A673 (cell line): ENCODE measurements around the gene AEN. TPM values are rescaled to one million over a fixed set of nuclear protein-coding genes. Genes with fewer than 3 reads are reported as not detected.

ENCODE experiments used
- BruUV-seq: library from RNA; stranded (reverse); fragments of 400-500 nt; replicated peaks from 2 replicates; lab custom pipeline; 2021; lab: Mats Ljungman, UMichigan
- CTCF ChIA-PET: fragments of 300-600 bp; sonication (Branson Sonifier 250); formaldehyde crosslinking; loops from one replicate; lab custom pipeline; 2022; ENCODE audit warnings: antibody characterized with exemption; lab: Charles Lee
- POLR2A ChIA-PET: fragments of 300-600 bp; sonication (Branson Sonifier 250); formaldehyde crosslinking; loops from one replicate; lab custom pipeline; 2022; ENCODE audit warnings: antibody characterized with exemption; ENCODE audit not compliant: low non-redundant PET; lab: Charles Lee
- DNase-seq: peaks from one replicate; pipeline ENCODE4 v3.0.0-alpha.2; 2015; ENCODE audit warnings: low spot score
- H3K27ac ChIP-seq: fragments of 200-600 bp; sonication (generic); 2 replicates; pipeline ENCODE4 v1.5.1; 2016; ENCODE audit warnings: mixed run types, low read depth, mild to moderate bottlenecking, mixed read lengths, antibody characterized with exemption, low read length; ENCODE audit not compliant: poor library complexity, severe bottlenecking
- H3K27me3 ChIP-seq: fragments of 200-600 bp; sonication (generic); replicated peaks from 2 replicates; pipeline ENCODE4 v1.6.1; 2017; ENCODE audit warnings: mixed run types, low read depth, mild to moderate bottlenecking, mixed read lengths, antibody characterized with exemption, low read length; ENCODE audit not compliant: insufficient read depth, poor library complexity
- H3K36me3 ChIP-seq: fragments of 200-600 bp; sonication (generic); 2 replicates; pipeline ENCODE4 v1.6.1; 2016; ENCODE audit warnings: mixed run types, mild to moderate bottlenecking, mixed read lengths, antibody characterized with exemption, low read length; ENCODE audit not compliant: insufficient read depth, poor library complexity, severe bottlenecking
- H3K4me1 ChIP-seq: fragments of 200-600 bp; sonication (generic); 2 replicates; pipeline ENCODE4 v1.6.1; 2017; ENCODE audit warnings: mixed run types, mild to moderate bottlenecking, mixed read lengths, antibody characterized with exemption, low read length; ENCODE audit not compliant: insufficient read depth, poor library complexity, severe bottlenecking
- H3K4me3 ChIP-seq: fragments of 200-600 bp; sonication (generic); 2 replicates; pipeline ENCODE4 v1.5.1; 2016; ENCODE audit warnings: low read depth, mixed run types, mild to moderate bottlenecking, mixed read lengths, low read length; ENCODE audit not compliant: poor library complexity, severe bottlenecking
- H3K9me3 ChIP-seq: fragments of 200-600 bp; sonication (generic); 2 replicates; pipeline ENCODE4 v1.6.1; 2016; ENCODE audit warnings: mixed run types, low read depth, mild to moderate bottlenecking, mixed read lengths, antibody characterized with exemption, low read length; ENCODE audit not compliant: poor library complexity, severe bottlenecking
- CTCF ChIP-seq: fragments of 300-800, 200-600 bp; sonication (generic); conservative IDR thresholded peaks from 2 replicates; pipeline ENCODE4 v1.5.1; 2017; ENCODE audit warnings: low read depth, mild to moderate bottlenecking, antibody characterized with exemption, low read length, moderate library complexity, mixed read lengths
- EZH2 ChIP-seq: fragments of 200-600 bp; sonication (generic); IDR thresholded peaks from 2 replicates; pipeline ENCODE4 v1.6.1; 2017; ENCODE audit warnings: borderline replicate concordance, low read depth, mild to moderate bottlenecking, mixed read lengths, antibody characterized with exemption, low read length; ENCODE audit not compliant: poor library complexity, severe bottlenecking
- intact Hi-C: fragments of 100-400 bp; cut with micrococcal nuclease; formaldehyde crosslinking; loops from one replicate; pipeline ENCODE4 v1.10.0; 2022; ENCODE audit not compliant: unreplicated experiment
- total RNA-seq: library from RNA; stranded (reverse); gene quantifications from 2 replicates; pipeline ENCODE4 v1.2.3, GENCODE V29; 2021

The AEN gene
- total RNA-seq, 1 experiment from 2014 or later, result 52.4 TPM

GRCh38 chr15:88674661-88675060 is 53.5 kb downstream of the AEN start:
- CTCF ChIA-PET, result no interaction called here
- no peak overlapping the region for H3K4me3 ChIP-seq

DNA sequence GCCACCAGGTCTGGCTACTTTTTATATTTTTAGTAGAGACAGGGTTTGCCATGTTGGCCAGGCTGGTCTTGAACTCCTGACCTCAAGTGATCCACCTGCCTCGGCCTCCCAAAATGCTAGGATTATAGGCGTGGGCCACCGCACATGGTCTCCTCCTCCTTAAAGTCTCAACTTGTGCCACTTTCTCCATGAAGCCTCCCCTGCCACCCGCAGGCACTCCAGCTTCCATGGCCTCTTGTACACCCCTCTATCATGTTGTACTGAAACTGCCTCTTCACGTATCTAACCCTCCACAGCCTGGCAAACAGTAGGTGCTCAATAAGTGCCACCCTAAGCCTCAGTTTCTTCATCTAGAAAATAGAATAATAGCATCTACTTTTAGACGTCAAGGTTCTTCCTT is 57.6 kb downstream of the AEN start:
- H3K4me1 ChIP-seq, result no peaks in the 10 kb centered on the region
- POLR2A ChIA-PET, result no interaction called here
- CTCF ChIA-PET, result no interaction called here
- intact Hi-C loops, result no loop called here
- H3K27me3 ChIP-seq, result peaks cover 3% of the 10 kb centered on the region
- H3K27ac ChIP-seq, result no peak overlapping the region
- TF ChIP-seq CTCF (no peak), EZH2 (no peak)
- no TSS peak for BruUV-seq
- no peak overlapping the region for H3K4me3 ChIP-seq
- H3K36me3 ChIP-seq, result no peaks in the 10 kb centered on the region
- no peaks in the 10 kb centered on the region for H3K9me3 ChIP-seq
- no peak for DNase-seq

More at GRCh38 chr15:88674661-88675060, 53.5 kb downstream of the AEN start:
- Histone ChIP-seq H3K27me3 (peaks cover 20% of the 10 kb centered on the region), H3K4me1 (no peaks in the 10 kb centered on the region), H3K27ac (no peak overlapping the region), H3K36me3 (no peaks in the 10 kb centered on the region), H3K9me3 (no peaks in the 10 kb centered on the region)
- TF ChIP-seq CTCF (no peak), EZH2 (no peak)
- POLR2A ChIA-PET, result no interaction called here
- intact Hi-C loops, result no loop called here
- no peak for DNase-seq
- BruUV-seq, result no TSS peak

DNA sequence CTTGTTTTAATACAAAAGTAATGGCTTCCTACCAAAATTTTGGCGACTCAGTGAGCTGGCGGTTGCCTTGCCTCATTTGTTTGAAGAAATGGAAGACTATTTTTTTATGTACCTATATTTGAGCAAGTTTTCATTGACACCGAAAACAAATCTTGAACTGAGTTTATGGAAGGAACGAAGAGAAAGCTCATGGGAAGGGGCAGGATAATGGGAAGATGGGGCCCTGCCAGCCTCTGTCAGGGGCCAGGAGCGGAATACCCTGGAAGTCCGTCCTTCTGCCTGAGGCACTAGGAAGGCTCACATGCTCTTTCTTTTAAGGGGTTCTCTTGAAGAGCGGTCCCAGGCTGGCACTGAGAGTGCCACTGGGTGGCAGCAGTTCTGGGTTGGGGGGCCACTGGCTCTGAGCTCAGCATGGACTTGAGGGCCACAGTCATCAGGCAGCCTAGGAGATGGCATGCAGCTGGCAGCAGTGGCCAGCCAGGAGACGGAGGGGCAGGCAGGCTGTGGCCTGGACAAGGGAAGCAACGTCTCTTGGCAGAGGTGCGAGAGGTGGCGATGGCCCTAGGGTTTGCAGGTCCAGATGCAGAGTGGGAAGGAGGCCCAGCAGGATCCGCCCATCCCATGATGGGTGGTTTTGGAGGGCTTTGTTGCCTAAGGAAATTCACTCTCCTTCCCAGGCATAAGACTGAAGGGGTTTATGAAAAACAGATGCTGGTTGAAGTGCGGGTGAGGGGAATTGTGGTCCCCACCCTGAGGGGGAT is 59.3 kb downstream of the AEN start:
- BruUV-seq, result no TSS peak
- CTCF ChIA-PET, result no interaction called here
- H3K9me3 ChIP-seq, result no peaks in the 10 kb centered on the region
- no peak overlapping the region for H3K4me3 ChIP-seq
- no peaks in the 10 kb centered on the region for H3K4me1 ChIP-seq
- intact Hi-C loops, result no loop called here
- DNase-seq, result no peak
- POLR2A ChIA-PET, result no interaction called here
- H3K36me3 ChIP-seq, result no peaks in the 10 kb centered on the region
- peaks cover 7% of the 10 kb centered on the region for H3K27me3 ChIP-seq
- H3K27ac ChIP-seq, result no peak overlapping the region
- TF ChIP-seq EZH2, result no peak
- no peak for TF ChIP-seq CTCF
